Vagina (tissue), 2 donors: ENCODE measurements around the gene CELSR3.

Source experiments
- CTCF ChIP-seq, 3 experiments: fragments of 450-650 bp in 2 of 3; fragments of 200-600 bp in 1 of 3; sonication (generic) in 1 of 3; IDR thresholded peaks; one replicate each; pipeline ENCODE4 v1.5.1; 2017 to 2019; ENCODE audit warnings: antibody characterized with exemption in 3 of 3, mild to moderate bottlenecking in 2 of 3, moderate library complexity in 2 of 3
- POLR2A ChIP-seq, 2 donors: fragments of 450-650 bp; IDR thresholded peaks; one replicate each; pipeline ENCODE4 v1.6.1; 2017; ENCODE audit warnings: antibody characterized with exemption in 2 of 2, mild to moderate bottlenecking in 2 of 2, moderate library complexity in 2 of 2
- POLR2AphosphoS5 ChIP-seq, 2 donors: sonication (generic); formaldehyde crosslinking; IDR thresholded peaks; one replicate each; pipeline ENCODE4 v1.9.0; 2017; ENCODE audit warnings: antibody characterized with exemption in 2 of 2, mild to moderate bottlenecking in 2 of 2, low read depth in 1 of 2; ENCODE audit not compliant: insufficient read depth in 1 of 2

DNA sequence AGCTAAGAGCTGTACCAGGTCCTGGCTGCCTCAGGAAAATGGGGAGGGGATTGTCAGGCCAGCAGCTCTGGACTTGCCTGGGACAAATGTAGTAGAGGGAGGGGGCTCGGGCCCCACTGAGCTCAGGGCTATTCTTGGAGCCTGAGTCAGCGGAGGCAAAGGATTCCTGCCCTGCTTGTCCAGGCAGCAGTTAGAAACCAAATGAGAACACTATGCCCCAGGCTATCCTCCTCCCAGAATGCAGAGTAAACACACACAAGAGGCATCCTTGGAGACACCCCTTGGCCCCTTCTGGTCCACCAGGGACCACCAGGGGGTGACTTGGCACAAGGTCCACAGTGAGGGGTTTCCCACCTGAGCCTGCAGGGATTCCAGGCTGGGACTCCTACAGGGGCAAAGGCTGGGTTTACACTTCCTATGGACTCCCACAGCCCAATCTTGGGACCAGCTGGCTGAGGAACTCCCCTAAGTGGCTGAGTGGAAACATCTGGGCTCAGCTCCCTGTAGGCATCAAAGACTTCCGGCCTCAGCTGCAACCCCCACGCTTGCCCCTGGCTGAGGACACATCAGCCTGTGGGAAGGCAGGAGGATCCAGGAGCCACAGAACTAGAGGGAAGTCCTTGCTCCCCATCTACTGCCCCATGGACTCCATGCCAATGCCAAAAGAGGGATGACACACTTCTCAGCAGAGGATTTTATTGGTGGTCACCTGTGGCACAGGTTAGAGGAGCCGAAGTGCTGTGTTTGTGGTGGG lies 64.2 kb downstream of the CELSR3 start:
- TF ChIP-seq CTCF (IDR thresholded peaks at IDR 0.05) = no peak
- TF ChIP-seq POLR2A (IDR thresholded peaks at IDR 0.05) = no peak
- peak; percentile 35 to 92 for TF ChIP-seq POLR2AphosphoS5 (IDR thresholded peaks at IDR 0.05; ENCODE audit: insufficient read depth in 1 of 2, low read depth in 1 of 2)
